ENCODE measurements around the gene LY9. TPM values are rescaled to one million over a fixed set of nuclear protein-coding genes. Genes with fewer than 3 reads are reported as not detected.

Gene LY9
- total RNA-seq, 1 donor from 2014 or later: not detected

GRCh38 chr1:160855181-160855981 lies 59.4 kb downstream of the LY9 start:
- no peak for TF ChIP-seq CTCF (IDR thresholded peaks at IDR 0.05)
- no peak for TF ChIP-seq EZH2phosphoT487 (IDR thresholded peaks at IDR 0.05)
- TF ChIP-seq EZH2 (IDR thresholded peaks at IDR 0.05): no peak
- Histone ChIP-seq H3K27me3 (no peaks in the 10 kb centered on the region), H3K79me2 (ENCODE audit: low read depth) (no peaks in the 10 kb centered on the region), H3K4me3 (no peak overlapping the region), H3K9me3 (ENCODE audit: low read depth) (no peaks in the 10 kb centered on the region), H4K20me1 (ENCODE audit: low read depth) (no peaks in the 10 kb centered on the region), H3F3A (ENCODE audit: low read depth) (no peaks in the 10 kb centered on the region), H3K4me1 (no peaks in the 10 kb centered on the region), H3K9ac (no peak overlapping the region), H3K4me2 (no peak overlapping the region), H3K27ac (no peak overlapping the region), H3K36me3 (no peaks in the 10 kb centered on the region), H2AFZ (replicated peaks) (no peak overlapping the region)
- Mint-ChIP-seq H3K4me3 (no peak overlapping the region), H3K27ac (no peak overlapping the region), H3K4me1 (no peaks in the 10 kb centered on the region), H3K36me3 (no peaks in the 10 kb centered on the region), H3K27me3 (ENCODE audit: insufficient read depth, low read depth) (peaks cover 5% of the 10 kb centered on the region), H3K9me3 (no peaks in the 10 kb centered on the region)
- DNase-seq (ENCODE audit: low spot score): no peak

- no peak overlapping the region for H3K27ac Mint-ChIP-seq
- TF ChIP-seq EZH2phosphoT487 (IDR thresholded peaks at IDR 0.05) (no peak), CTCF (IDR thresholded peaks at IDR 0.05) (no peak), EZH2 (IDR thresholded peaks at IDR 0.05) (no peak)
- Histone ChIP-seq H3K9ac (no peak overlapping the region), H4K20me1 (ENCODE audit: low read depth) (no peaks in the 10 kb centered on the region), H3K36me3 (no peaks in the 10 kb centered on the region), H3K4me2 (no peak overlapping the region), H3K9me3 (ENCODE audit: low read depth) (no peaks in the 10 kb centered on the region), H3K27ac (no peak overlapping the region), H3K4me3 (no peak overlapping the region), H3F3A (ENCODE audit: low read depth) (no peaks in the 10 kb centered on the region), H3K4me1 (no peaks in the 10 kb centered on the region), H2AFZ (replicated peaks) (no peak overlapping the region), H3K79me2 (ENCODE audit: low read depth) (no peaks in the 10 kb centered on the region), H3K27me3 (no peaks in the 10 kb centered on the region)
- no peaks in the 10 kb centered on the region for H3K9me3 Mint-ChIP-seq
- no peak overlapping the region for H3K4me3 Mint-ChIP-seq
- no peaks in the 10 kb centered on the region for H3K4me1 Mint-ChIP-seq
- no peaks in the 10 kb centered on the region for H3K36me3 Mint-ChIP-seq
- peaks cover 8% of the 10 kb centered on the region for H3K27me3 Mint-ChIP-seq (ENCODE audit: insufficient read depth, low read depth)
- DNase-seq (ENCODE audit: low spot score): no peak
Observed at GRCh38 chr1:160858097-160858496, 62.1 kb downstream of the LY9 start.

- Histone ChIP-seq H2AFZ (replicated peaks) (no peak overlapping the region), H3K79me2 (ENCODE audit: low read depth) (no peaks in the 10 kb centered on the region), H3K4me1 (no peaks in the 10 kb centered on the region), H3F3A (ENCODE audit: low read depth) (no peaks in the 10 kb centered on the region), H3K4me2 (no peak overlapping the region), H3K4me3 (no peak overlapping the region), H3K9ac (no peak overlapping the region), H3K27ac (no peak overlapping the region), H3K36me3 (no peaks in the 10 kb centered on the region), H4K20me1 (ENCODE audit: low read depth) (no peaks in the 10 kb centered on the region), H3K9me3 (ENCODE audit: low read depth) (no peaks in the 10 kb centered on the region), H3K27me3 (no peaks in the 10 kb centered on the region)
- H3K27me3 Mint-ChIP-seq (ENCODE audit: insufficient read depth, low read depth): peaks cover 8% of the 10 kb centered on the region
- DNase-seq (ENCODE audit: low spot score): no peak
- H3K9me3 Mint-ChIP-seq: no peaks in the 10 kb centered on the region
- no peak overlapping the region for H3K27ac Mint-ChIP-seq
- H3K36me3 Mint-ChIP-seq: no peaks in the 10 kb centered on the region
- H3K4me1 Mint-ChIP-seq: no peaks in the 10 kb centered on the region
- no peak overlapping the region for H3K4me3 Mint-ChIP-seq
- TF ChIP-seq EZH2 (IDR thresholded peaks at IDR 0.05) (no peak), EZH2phosphoT487 (IDR thresholded peaks at IDR 0.05) (no peak), CTCF (IDR thresholded peaks at IDR 0.05) (no peak)
Observed at GRCh38 chr1:160858507-160858906, 62.5 kb downstream of the LY9 start.

All from neural progenitor cell (in vitro differentiated cells).